ENCODE measurements around the gene SLC19A3.
"Not testable (repeated sequence)": the region's sequence is repeated elsewhere in the genome, so short reads cannot be mapped to it uniquely, and the experiment has no call there.

Gene SLC19A3

GRCh38 chr2:227748079-227748478 is 30.3 kb upstream of the SLC19A3 start:
- TF ChIP-seq, protein P1, sequence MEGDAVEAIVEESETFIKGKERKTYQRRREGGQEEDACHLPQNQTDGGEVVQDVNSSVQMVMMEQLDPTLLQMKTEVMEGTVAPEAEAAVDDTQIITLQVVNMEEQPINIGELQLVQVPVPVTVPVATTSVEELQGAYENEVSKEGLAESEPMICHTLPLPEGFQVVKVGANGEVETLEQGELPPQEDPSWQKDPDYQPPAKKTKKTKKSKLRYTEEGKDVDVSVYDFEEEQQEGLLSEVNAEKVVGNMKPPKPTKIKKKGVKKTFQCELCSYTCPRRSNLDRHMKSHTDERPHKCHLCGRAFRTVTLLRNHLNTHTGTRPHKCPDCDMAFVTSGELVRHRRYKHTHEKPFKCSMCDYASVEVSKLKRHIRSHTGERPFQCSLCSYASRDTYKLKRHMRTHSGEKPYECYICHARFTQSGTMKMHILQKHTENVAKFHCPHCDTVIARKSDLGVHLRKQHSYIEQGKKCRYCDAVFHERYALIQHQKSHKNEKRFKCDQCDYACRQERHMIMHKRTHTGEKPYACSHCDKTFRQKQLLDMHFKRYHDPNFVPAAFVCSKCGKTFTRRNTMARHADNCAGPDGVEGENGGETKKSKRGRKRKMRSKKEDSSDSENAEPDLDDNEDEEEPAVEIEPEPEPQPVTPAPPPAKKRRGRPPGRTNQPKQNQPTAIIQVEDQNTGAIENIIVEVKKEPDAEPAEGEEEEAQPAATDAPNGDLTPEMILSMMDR (conservative IDR thresholded peaks at IDR 0.05; ENCODE audit: low read depth, low read length): peak; percentile 63
- DNase-seq (ENCODE audit: low read depth): no peak
- no peak overlapping the region for H3K4me3 ChIP-seq (ENCODE audit: low read depth, low read length)

DNA sequence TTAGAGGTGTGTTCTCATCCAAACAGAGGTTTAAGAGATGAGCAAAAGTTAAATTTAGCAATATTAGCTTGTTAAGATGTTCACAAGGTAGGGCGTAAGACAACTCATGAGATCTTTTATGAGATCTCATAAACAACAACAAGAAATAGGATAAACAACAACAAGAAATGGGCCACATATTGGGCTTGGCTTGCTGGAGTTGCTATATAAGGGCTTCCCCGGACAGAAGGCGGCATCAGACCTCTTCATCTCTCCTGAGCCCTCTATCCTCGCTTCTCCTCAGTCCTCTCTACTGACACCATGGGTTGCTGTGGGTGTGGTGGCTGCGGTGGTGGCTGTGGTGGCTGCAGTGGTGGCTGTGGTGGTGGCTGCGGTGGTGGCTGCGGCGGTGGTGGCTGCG is 27.8 kb upstream of the SLC19A3 start, which contains the start of gene SCYGR8:
SCYGR8 (plus strand) TSS at position 301 of the 400 bp plus-strand sequence; CDS start at position 301, 0 bp downstream.
- DNase-seq (ENCODE audit: low read depth): no peak
- TF ChIP-seq, protein P1 (conservative IDR thresholded peaks at IDR 0.05; ENCODE audit: low read depth, low read length): no peak
- no peak within 1 kb of the TSS for H3K4me3 ChIP-seq (ENCODE audit: low read depth, low read length)

- peak; percentile 18 for DNase-seq (ENCODE audit: low read depth)
- H3K4me3 ChIP-seq (ENCODE audit: low read depth, low read length): not testable (repeated sequence)
- TF ChIP-seq, protein P1 (conservative IDR thresholded peaks at IDR 0.05; ENCODE audit: low read depth, low read length): peak; percentile 39
These were observed 22.9 kb upstream of the SLC19A3 start for GRCh38 chr2:227740705-227741104.

DNA sequence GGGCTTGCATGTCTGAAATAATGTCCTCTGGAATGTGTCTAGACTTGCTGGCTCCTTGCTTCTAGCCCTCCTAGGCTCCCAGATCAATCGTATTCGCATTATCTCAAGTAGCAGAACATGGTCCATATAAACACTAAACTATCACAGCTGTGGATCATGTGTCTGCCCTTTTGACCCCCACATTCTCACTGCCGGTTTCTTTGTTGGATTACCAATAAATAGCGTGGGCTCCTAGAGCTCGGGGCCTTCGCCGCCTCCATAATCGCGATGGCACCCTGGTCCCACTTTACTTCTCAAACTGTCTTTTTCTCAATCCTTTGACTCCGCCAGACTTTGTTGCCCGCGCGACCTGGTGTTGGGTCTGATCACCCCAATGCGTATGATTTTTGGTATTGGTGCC is 21.5 kb upstream of the SLC19A3 start:
- TF ChIP-seq, protein P1 (conservative IDR thresholded peaks at IDR 0.05; ENCODE audit: low read depth, low read length): no peak
- no peak overlapping the region for H3K4me3 ChIP-seq (ENCODE audit: low read depth, low read length)
- no peak for DNase-seq (ENCODE audit: low read depth)

- no peak for DNase-seq (ENCODE audit: low read depth)
- no peak within 1 kb of the TSS for H3K4me3 ChIP-seq (ENCODE audit: low read depth, low read length)
- TF ChIP-seq, protein P1 (conservative IDR thresholded peaks at IDR 0.05; ENCODE audit: low read depth, low read length): no peak
These were observed 10.2 kb upstream of the SLC19A3 start, which contains the start of gene SCYGR7 for GRCh38 chr2:227728035-227728434. Gene SCYGR7 (plus strand): TSS chr2:227728335. CDS start chr2:227728335, 0 bp downstream.

GRCh38 chr2:227724394-227725039 is 6.7 kb upstream of the SLC19A3 start, which contains the start of gene SCYGR6:
Gene SCYGR6 (minus strand): TSS chr2:227724757. CDS start chr2:227724757, 0 bp downstream.
- TF ChIP-seq, protein P1 (conservative IDR thresholded peaks at IDR 0.05; ENCODE audit: low read depth, low read length): no peak
- H3K4me3 ChIP-seq (ENCODE audit: low read depth, low read length): no peak within 1 kb of the TSS
- no peak for DNase-seq (ENCODE audit: low read depth)

DNA sequence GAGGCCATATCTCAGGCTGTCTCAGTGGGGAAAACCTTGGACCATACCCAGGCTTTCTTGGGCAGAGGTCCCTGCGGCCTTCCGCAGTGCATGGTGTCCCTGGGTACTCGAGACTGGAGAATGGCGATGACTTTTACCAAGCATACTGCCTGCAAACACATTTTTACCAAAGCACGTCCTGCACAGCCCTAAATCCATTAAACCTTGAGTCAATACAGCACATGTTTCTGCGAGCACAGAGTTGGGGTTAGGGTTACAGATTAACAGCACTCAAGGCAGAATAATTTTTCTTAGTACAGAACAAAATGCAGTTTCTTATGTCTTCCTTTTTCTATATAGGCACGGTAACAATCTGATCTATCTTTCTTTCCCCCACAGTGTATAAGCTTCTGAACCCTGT is 5.0 kb upstream of the SLC19A3 start:
- H3K4me3 ChIP-seq (ENCODE audit: low read depth, low read length); DNase-seq (ENCODE audit: low read depth): not testable (repeated sequence)
